RWPE2 (cell line): ENCODE data around the gene EGR2.

ENCODE experiments used
- ATAC-seq: fragments of 200-7000 bp; cut with Tn5 transposase; 3 replicates; pipeline ENCODE4 v1.9.1; 2021; ENCODE audit warnings: low read depth
- DNase-seq: peaks from one replicate; pipeline ENCODE4 v3.0.0-alpha.2; 2020; ENCODE audit warnings: low spot score
- H3K27ac ChIP-seq: fragments of 450-650 bp; 2 replicates; pipeline ENCODE4 v1.5.1; 2017; ENCODE audit warnings: mild to moderate bottlenecking; ENCODE audit not compliant: poor library complexity, severe bottlenecking
- H3K27me3 ChIP-seq: fragments of 250-450 bp; sonication (Bioruptor Pico); 2 replicates; pipeline ENCODE4 v1.5.1; 2021; ENCODE audit warnings: mild to moderate bottlenecking, moderate library complexity; ENCODE audit not compliant: insufficient read depth, poor library complexity, severe bottlenecking
- H3K36me3 ChIP-seq: fragments of 250-450 bp; sonication (Bioruptor Pico); 2 replicates; pipeline ENCODE4 v1.5.1; 2020; ENCODE audit warnings: low read depth, mild to moderate bottlenecking, moderate library complexity
- H3K4me1 ChIP-seq: fragments of 250-450 bp; sonication (Bioruptor Pico); 2 replicates; pipeline ENCODE4 v1.5.1; 2021; ENCODE audit warnings: mild to moderate bottlenecking, moderate library complexity; ENCODE audit not compliant: insufficient read depth, poor library complexity, severe bottlenecking
- H3K4me3 ChIP-seq: fragments of 250-450 bp; sonication (Bioruptor Pico); 2 replicates; pipeline ENCODE4 v1.5.1; 2021; ENCODE audit warnings: mild to moderate bottlenecking, moderate library complexity; ENCODE audit not compliant: severe bottlenecking
- H3K9me3 ChIP-seq: fragments of 250-450 bp; sonication (Bioruptor Pico); 2 replicates; pipeline ENCODE4 v1.5.1; 2021; ENCODE audit warnings: mild to moderate bottlenecking, moderate library complexity; ENCODE audit not compliant: severe bottlenecking
- TF ChIP-seq, protein P1 (sequence below): fragments of 450-650 bp; IDR thresholded peaks from one replicate; pipeline ENCODE4 v1.5.1; 2017; ENCODE audit warnings: mild to moderate bottlenecking, moderate library complexity; ENCODE audit not compliant: poor library complexity, severe bottlenecking

Gene EGR2

DNA sequence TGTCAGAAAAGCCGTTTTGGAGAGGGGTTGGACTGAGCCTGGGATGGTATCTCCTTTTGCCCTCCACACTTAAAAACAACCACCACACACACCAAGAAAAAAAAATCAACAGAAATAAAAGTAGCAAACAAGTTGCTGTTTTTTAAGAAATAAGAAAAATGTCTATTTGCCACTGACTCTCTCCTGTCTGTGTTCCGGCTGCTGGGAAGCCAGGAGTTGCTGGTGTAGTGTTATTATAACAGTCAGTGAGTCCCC, 163 bp downstream of the EGR2 start:
- peaks cover 9% of the 10 kb centered on the region for H3K4me1 ChIP-seq

DNA sequence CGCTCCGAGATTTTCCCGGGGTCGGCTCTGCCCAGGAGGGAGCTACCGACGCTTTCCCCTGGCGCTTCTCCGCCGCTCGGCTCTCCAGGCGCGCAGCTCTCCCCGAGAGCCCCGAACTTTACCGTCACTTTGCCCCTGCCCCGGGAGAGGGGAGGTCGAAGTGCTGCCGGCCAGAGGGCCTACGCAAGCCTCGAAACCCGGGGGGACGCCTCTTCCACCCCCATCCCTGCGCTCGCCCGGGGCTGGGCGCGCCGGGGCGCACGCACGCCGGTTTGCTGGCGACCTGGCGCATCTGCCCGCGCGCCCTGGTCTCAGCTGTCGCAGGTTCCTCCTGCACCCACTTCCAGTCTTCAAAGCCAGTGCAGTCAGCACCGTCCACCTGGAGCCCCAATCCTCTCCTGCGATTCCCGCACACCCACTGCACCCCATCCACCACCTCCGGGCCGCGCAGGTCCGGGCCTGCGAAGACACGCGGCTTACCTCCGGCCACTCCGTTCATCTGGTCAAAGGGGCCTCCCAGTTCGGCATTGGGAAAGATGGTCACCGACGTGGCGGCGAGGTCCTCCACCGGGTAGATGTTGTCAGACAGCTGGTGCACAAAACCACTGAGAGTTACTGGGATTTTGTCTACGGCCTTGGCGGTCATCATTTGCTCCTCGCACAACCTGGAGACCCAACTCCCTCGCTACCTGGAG, 638 bp downstream of the EGR2 start:
- Histone ChIP-seq H3K27ac (no peak overlapping the region), H3K36me3 (no peaks in the 10 kb centered on the region), H3K4me1 (peaks cover 9% of the 10 kb centered on the region), H3K4me3 (peak overlapping the region; percentile 75), H3K27me3 (peaks cover 44% of the 10 kb centered on the region), H3K9me3 (no peaks in the 10 kb centered on the region)
- TF ChIP-seq, protein P1, sequence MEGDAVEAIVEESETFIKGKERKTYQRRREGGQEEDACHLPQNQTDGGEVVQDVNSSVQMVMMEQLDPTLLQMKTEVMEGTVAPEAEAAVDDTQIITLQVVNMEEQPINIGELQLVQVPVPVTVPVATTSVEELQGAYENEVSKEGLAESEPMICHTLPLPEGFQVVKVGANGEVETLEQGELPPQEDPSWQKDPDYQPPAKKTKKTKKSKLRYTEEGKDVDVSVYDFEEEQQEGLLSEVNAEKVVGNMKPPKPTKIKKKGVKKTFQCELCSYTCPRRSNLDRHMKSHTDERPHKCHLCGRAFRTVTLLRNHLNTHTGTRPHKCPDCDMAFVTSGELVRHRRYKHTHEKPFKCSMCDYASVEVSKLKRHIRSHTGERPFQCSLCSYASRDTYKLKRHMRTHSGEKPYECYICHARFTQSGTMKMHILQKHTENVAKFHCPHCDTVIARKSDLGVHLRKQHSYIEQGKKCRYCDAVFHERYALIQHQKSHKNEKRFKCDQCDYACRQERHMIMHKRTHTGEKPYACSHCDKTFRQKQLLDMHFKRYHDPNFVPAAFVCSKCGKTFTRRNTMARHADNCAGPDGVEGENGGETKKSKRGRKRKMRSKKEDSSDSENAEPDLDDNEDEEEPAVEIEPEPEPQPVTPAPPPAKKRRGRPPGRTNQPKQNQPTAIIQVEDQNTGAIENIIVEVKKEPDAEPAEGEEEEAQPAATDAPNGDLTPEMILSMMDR = no peak
- no peak for ATAC-seq
- no peak for DNase-seq

More for the DNA sequence above, 163 bp downstream of the EGR2 start:
- Histone ChIP-seq H3K36me3 (no peaks in the 10 kb centered on the region), H3K4me3 (peak overlapping the region; percentile 75), H3K9me3 (no peaks in the 10 kb centered on the region), H3K27me3 (peaks cover 48% of the 10 kb centered on the region), H3K27ac (no peak overlapping the region)
- ATAC-seq (no peak), DNase-seq (no peak)
- TF ChIP-seq, protein P1 = no peak

DNA sequence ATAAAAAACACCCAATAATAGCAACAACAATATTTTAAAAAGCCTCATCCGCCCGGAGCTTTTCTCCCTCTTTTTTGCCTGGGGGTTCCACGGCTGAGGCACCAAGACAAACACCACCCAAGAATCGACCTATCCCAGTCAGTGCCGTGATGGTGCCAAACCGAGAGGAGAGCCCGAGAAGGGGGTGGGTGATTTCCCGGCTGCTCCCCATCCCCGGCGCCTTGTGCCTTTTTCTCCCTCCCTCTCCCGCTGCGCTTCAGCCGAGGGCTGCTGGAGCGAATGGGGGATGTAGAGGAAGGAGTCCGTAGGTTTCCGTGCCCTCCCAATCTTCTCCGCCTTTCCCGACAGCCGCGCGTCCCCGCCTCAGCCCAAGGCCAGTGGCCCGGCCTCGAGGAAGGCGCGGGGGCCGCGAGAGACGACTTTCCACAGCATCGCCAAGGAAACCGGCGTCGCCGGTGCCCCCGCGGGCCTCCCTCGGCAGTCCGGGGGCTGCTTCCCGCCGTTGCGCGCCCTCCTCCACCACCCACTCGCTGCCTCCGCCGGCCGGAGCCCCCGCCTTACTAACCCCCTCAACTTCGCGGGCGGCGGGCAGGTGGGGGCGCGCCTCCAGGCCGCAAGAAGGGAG, 1.3 kb downstream of the EGR2 start:
- H3K36me3 ChIP-seq = no peaks in the 10 kb centered on the region
- peaks cover 9% of the 10 kb centered on the region for H3K4me1 ChIP-seq
- DNase-seq = no peak
- H3K27me3 ChIP-seq = peaks cover 39% of the 10 kb centered on the region
- H3K27ac ChIP-seq = no peak overlapping the region
- no peaks in the 10 kb centered on the region for H3K9me3 ChIP-seq
- H3K4me3 ChIP-seq = peak overlapping the region; percentile 75
- TF ChIP-seq, protein P1 = no peak
- no peak for ATAC-seq

DNA sequence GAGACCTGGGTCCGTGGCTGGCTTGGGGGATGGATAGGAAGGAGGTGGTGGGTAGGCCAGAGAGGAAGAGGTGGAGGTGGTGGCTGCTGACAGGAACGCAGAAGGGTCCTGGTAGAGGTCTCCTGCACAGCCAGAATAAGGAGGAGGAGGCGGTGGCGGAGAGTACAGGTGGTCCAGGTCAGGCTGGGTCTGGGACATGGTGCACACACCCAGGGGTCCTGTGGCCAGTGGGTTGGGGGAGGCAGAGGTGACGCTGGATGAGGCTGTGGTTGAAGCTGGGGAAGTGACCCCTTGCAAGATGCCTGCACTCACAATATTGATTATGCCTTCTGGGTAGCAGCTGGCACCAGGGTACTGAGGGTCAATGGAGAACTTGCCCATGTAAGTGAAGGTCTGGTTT, 2.2 kb downstream of the EGR2 start:
- no peaks in the 10 kb centered on the region for H3K9me3 ChIP-seq
- ATAC-seq (no peak), DNase-seq (no peak)
- TF ChIP-seq, protein P1 = no peak
- no peaks in the 10 kb centered on the region for H3K36me3 ChIP-seq
- H3K27me3 ChIP-seq = peaks cover 30% of the 10 kb centered on the region
- peaks cover 5% of the 10 kb centered on the region for H3K4me1 ChIP-seq
- H3K4me3 ChIP-seq = no peak overlapping the region
- H3K27ac ChIP-seq = no peak overlapping the region

DNA sequence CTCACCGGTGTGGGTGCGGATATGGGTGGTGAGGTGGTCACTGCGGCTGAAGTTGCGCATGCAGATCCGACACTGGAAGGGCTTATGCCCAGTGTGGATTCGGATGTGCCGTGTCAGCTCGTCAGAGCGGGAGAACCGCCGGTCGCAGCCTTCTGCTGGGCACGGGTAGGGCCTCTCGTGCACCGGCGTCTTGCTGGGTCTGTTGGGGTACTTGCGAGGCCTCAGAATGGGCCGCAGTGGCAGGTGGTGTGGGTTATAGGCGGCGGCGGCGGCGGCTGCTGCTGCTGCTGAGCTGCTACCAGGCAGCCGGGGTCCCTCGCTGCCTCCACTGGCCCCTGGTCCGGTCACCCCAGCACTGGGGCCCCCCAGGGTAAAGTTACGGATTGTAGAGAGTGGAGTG, 2.7 kb downstream of the EGR2 start:
- TF ChIP-seq, protein P1 = no peak
- Histone ChIP-seq H3K9me3 (no peaks in the 10 kb centered on the region), H3K27me3 (peaks cover 27% of the 10 kb centered on the region), H3K4me3 (no peak overlapping the region), H3K36me3 (no peaks in the 10 kb centered on the region; the same call in 1 of the 2 replicates), H3K27ac (no peak overlapping the region), H3K4me1 (peaks cover 4% of the 10 kb centered on the region)
- ATAC-seq = no peak
- DNase-seq = no peak
